Activated B cell treated with CpG ODN at 0.5 μM for 24 hours (primary cell): ENCODE data around the gene FAT4. TPM values are rescaled to one million over a fixed set of nuclear protein-coding genes. Genes with fewer than 3 reads are reported as not detected.

Source experiments
- ATAC-seq: fragments of 200-7000 bp; cut with Tn5 transposase; one replicate; pipeline ENCODE4 v1.10.0; 2021; ENCODE audit warnings: low read depth, mild to moderate bottlenecking, moderate library complexity
- CTCF ChIA-PET: fragments of 350-600 bp; sonication (Branson Sonifier 250); formaldehyde crosslinking; loops from one replicate; lab custom pipeline; 2021; ENCODE audit warnings: antibody characterized with exemption; lab: Charles Lee
- POLR2A ChIA-PET: fragments of 350-600 bp; sonication (Branson Sonifier 250); formaldehyde crosslinking; loops from one replicate; lab custom pipeline; 2021; ENCODE audit warnings: antibody characterized with exemption; lab: Charles Lee
- DNase-seq: peaks from one replicate; pipeline ENCODE4 v3.0.0; 2022
- H3K27ac Mint-ChIP-seq: one replicate; pipeline ENCODE4 v1.8.0; 2020; ENCODE audit warnings: mixed read lengths
- H3K27me3 Mint-ChIP-seq: one replicate; pipeline ENCODE4 v1.8.0; 2021; ENCODE audit warnings: mixed read lengths
- H3K36me3 Mint-ChIP-seq: one replicate; pipeline ENCODE4 v1.8.0; 2021; ENCODE audit warnings: low read depth, mixed read lengths
- H3K4me1 Mint-ChIP-seq: one replicate; pipeline ENCODE4 v1.8.0; 2021; ENCODE audit warnings: mixed read lengths
- H3K4me3 Mint-ChIP-seq: one replicate; pipeline ENCODE4 v1.8.0; 2020; ENCODE audit warnings: mild to moderate bottlenecking, mixed read lengths
- H3K9me3 Mint-ChIP-seq: one replicate; pipeline ENCODE4 v1.8.0; 2020; ENCODE audit warnings: mixed read lengths
- intact Hi-C: fragments of 100-400 bp; cut with micrococcal nuclease; formaldehyde crosslinking; loops from one replicate; pipeline ENCODE4 v1.15.1; 2024
- total RNA-seq: library from RNA; stranded (reverse); gene quantifications from 2 replicates; pipeline ENCODE4 v1.2.3, GENCODE V29; 2022
- TF ChIP-seq, protein P1 (sequence below): fragments of 200-600 bp; IDR thresholded peaks from one replicate; pipeline ENCODE4 v1.8.0; 2022; ENCODE audit warnings: antibody characterized with exemption, mild to moderate bottlenecking

Gene FAT4
- not detected in 2 replicates for total RNA-seq

- Mint-ChIP-seq H3K9me3 (no peaks in the 10 kb centered on the region), H3K27me3 (peaks cover 50% of the 10 kb centered on the region), H3K4me3 (peak within 1 kb of the TSS; percentile 80), H3K27ac (no peak within 1 kb of the TSS), H3K36me3 (no peaks in the 10 kb centered on the region), H3K4me1 (peaks cover 42% of the 10 kb centered on the region)
- intact Hi-C loops = no loop called here
- peak; percentile 26 for DNase-seq
- TF ChIP-seq, protein P1, sequence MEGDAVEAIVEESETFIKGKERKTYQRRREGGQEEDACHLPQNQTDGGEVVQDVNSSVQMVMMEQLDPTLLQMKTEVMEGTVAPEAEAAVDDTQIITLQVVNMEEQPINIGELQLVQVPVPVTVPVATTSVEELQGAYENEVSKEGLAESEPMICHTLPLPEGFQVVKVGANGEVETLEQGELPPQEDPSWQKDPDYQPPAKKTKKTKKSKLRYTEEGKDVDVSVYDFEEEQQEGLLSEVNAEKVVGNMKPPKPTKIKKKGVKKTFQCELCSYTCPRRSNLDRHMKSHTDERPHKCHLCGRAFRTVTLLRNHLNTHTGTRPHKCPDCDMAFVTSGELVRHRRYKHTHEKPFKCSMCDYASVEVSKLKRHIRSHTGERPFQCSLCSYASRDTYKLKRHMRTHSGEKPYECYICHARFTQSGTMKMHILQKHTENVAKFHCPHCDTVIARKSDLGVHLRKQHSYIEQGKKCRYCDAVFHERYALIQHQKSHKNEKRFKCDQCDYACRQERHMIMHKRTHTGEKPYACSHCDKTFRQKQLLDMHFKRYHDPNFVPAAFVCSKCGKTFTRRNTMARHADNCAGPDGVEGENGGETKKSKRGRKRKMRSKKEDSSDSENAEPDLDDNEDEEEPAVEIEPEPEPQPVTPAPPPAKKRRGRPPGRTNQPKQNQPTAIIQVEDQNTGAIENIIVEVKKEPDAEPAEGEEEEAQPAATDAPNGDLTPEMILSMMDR = no peak
- POLR2A ChIA-PET = no interaction called here
- CTCF ChIA-PET = no interaction called here
- peak; percentile 72 for ATAC-seq
Measured at GRCh38 chr4:125314676-125315575, at the start of gene FAT4. Gene FAT4, plus strand, starts transcription at chr4:125314955. Its CDS starts 1,457 bp downstream, at chr4:125316412.

DNA sequence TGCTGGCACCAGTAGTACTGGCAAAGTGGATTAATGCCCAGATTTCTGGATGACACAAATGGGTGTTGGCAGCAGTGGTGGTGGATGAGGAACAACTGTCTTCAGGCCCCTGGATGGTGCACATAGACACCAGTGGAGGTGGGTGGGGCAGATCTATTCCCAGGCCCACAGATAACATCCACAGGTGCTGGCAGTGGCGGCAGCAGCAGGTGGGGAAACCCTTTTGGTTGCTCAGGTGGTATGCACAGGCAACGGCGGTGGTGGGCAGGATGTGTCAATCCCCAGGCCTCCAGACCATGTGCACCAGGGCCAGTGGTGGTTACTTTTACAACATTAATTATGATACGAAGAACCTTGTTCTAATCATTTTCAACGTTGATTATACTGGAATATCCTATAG is 48.9 kb upstream of the FAT4 start:
- TF ChIP-seq, protein P1 = no peak
- no peaks in the 10 kb centered on the region for H3K9me3 Mint-ChIP-seq
- H3K27ac Mint-ChIP-seq = no peak overlapping the region
- intact Hi-C loops = no loop called here
- no peak overlapping the region for H3K4me3 Mint-ChIP-seq
- H3K27me3 Mint-ChIP-seq = no peaks in the 10 kb centered on the region
- POLR2A ChIA-PET = no interaction called here
- H3K36me3 Mint-ChIP-seq = no peaks in the 10 kb centered on the region
- ATAC-seq = no peak
- H3K4me1 Mint-ChIP-seq = no peaks in the 10 kb centered on the region
- CTCF ChIA-PET = no interaction called here
- DNase-seq = no peak

DNA sequence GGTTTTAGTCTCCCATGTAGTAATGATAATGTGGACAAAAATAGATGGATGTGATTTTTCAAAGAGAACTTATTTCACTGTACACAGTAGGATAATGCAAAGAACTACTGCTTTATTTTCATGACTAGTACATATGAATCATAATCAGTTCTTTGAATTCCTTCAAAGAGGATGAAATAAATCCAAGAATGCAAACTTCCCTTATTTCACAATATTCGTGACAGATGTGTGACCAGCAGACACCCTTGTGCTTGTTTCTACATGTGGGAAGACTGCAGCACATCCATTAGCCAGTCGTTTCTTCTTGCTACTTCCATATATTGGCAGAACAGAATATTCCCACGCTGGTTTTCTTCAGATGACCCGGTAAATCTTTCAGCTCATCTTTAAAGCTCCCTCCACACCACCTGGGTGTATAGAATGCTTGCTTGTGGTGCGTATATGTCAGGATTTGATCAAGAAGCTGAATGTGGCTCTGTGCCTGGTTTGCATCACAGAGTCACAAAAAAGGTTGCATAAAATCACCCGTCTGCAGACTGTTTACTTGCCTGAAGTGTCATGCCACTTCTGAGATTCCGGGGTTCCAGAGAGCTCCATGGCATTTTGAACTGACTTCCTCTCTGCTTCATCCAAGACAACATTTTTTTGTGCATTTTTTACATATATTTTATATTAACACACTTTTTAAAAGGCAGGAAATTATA is 47.7 kb upstream of the FAT4 start:
- TF ChIP-seq, protein P1 = no peak
- Mint-ChIP-seq H3K27ac (no peak overlapping the region), H3K9me3 (no peaks in the 10 kb centered on the region), H3K27me3 (no peaks in the 10 kb centered on the region), H3K4me1 (no peaks in the 10 kb centered on the region), H3K36me3 (no peaks in the 10 kb centered on the region), H3K4me3 (no peak overlapping the region)
- POLR2A ChIA-PET = no interaction called here
- CTCF ChIA-PET = no interaction called here
- ATAC-seq (no peak), DNase-seq (no peak)
- intact Hi-C loops = no loop called here

DNA sequence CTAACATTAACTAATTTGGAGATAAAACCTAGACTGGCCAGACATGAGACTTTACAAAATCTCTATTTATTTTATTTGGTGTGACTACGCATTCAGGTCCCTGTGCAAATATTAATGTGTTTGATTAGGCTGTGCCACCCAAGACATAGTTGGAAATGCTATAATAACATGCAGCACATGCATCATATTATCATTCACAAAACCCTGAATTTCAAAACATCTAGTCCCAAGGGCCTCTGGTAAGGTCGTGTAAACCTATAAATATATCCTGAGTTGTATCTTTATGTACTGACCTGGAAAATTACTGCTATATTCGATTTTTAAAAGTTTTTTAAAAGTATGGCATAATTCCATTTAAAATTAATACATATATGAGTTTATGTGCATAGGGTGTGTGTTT is 47.1 kb upstream of the FAT4 start:
- POLR2A ChIA-PET = no interaction called here
- no peak for ATAC-seq
- Mint-ChIP-seq H3K27me3 (no peaks in the 10 kb centered on the region), H3K4me1 (no peaks in the 10 kb centered on the region), H3K4me3 (no peak overlapping the region), H3K36me3 (no peaks in the 10 kb centered on the region), H3K27ac (no peak overlapping the region), H3K9me3 (no peaks in the 10 kb centered on the region)
- intact Hi-C loops = no loop called here
- TF ChIP-seq, protein P1 = no peak
- CTCF ChIA-PET = no interaction called here
- no peak for DNase-seq

DNA sequence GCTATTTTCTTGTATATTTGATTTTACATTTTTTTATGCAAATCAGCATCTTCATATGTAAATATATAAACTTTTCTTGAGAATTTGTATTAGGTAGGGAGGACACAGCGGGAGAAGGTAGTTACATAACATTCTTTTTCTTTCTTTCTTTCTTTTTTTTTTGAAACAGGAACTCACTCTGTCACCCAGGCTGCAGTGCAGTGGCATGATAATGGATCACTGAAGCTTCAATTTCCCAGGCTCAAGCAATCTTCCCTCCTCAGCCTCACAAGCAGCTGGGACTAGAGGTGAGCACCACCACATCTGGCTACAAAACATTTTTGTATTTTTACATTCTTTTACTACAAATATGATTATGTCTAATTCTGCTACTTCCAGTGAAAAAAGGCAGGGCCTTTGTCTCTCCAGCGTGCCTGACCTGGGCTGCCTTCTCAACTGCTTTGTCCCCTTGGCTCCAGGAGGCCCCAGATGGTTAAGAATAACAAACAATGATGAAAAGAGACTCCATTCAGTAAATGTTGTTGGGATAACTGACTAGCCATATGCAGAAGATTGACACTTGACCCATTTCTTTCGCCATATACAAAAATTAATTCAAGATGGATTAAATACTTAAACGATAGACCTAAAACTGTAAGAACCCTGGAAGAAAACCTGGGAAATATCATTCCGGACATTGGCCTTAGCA is 46.5 kb upstream of the FAT4 start:
- POLR2A ChIA-PET = no interaction called here
- TF ChIP-seq, protein P1 = no peak
- H3K27ac Mint-ChIP-seq = no peak overlapping the region
- CTCF ChIA-PET = no interaction called here
- ATAC-seq = no peak
- intact Hi-C loops = no loop called here
- H3K27me3 Mint-ChIP-seq = no peaks in the 10 kb centered on the region
- H3K9me3 Mint-ChIP-seq = no peaks in the 10 kb centered on the region
- DNase-seq = no peak
- no peaks in the 10 kb centered on the region for H3K36me3 Mint-ChIP-seq
- H3K4me3 Mint-ChIP-seq = no peak overlapping the region
- H3K4me1 Mint-ChIP-seq = no peaks in the 10 kb centered on the region
